NCI-H1436 treated with DMSO at 0.1 percent for 48 hours (cell line): Measurements from ENCODE around the gene ZSWIM7.

Experiments
- DNase-seq: peaks from one replicate; lab custom pipeline; 2025; lab: John Stamatoyannopoulos, UW

ZSWIM7 gene, protein sequence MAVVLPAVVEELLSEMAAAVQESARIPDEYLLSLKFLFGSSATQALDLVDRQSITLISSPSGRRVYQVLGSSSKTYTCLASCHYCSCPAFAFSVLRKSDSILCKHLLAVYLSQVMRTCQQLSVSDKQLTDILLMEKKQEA

GRCh38 chr17:15999141-15999973, at the start of gene ZSWIM7, which contains the start of gene TTC19:
ZSWIM7 (minus strand) TSS chr17:15999704; CDS start chr17:15999594, 110 bp downstream.
TTC19 (plus strand) TSS chr17:15999824; CDS start chr17:15999849, 25 bp downstream.
- DNase-seq = peak; percentile 70

DNA sequence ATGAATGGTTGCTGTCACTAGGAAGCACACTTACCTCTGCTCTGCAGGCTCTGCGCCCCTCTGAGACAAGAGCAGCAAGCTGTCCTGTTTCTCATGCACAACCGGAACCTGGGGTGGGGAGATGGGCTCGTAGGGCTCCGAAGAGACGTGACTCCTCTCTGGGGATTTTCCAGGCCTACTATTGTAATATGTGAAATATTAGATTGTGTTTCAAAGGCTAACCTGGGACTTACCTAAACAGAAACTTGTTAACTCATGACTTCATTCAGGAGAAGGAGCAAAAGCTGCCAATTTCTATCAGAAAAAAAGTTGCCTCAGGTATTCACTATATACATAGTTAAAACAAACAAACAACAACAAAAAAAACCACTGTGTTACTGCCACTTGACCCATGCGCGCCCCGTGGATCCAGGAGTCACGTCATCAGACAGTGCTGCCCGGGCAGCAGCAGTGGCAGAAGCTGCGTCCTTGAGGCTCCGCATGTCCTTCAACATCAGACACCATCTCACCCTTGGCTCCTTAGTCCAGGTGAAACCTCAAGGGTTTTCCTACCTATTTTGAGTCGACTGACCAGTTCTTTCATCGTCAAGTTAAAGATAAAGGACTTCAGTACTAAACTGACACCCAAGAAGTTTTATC, 49.4 kb upstream of the ZSWIM7 start:
- no peak for DNase-seq

GRCh38 chr17:16046966-16047365, 47.5 kb upstream of the ZSWIM7 start:
- DNase-seq = no peak

DNA sequence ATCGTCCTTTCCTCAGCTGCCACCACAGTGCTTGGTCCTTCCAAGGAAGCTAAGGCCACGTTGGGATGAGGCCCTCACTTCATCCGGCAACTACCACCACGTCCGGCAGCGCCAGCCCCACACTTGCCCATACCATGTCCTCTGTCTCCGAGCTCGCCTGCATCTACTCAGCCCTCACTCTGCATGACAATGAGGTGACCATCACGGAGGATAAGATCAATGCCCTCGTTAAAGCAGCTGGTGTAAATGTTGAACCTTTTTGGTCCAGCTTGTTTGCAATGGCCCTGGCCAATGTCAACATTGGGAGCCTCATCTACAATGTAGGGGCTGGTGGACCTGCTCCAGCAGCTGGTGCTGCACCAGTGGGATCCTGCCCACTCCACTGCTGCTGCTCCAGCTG, 45.0 kb upstream of the ZSWIM7 start:
- no peak for DNase-seq

- DNase-seq = no peak
Observed at GRCh38 chr17:16040710-16041251, 41.3 kb upstream of the ZSWIM7 start.

- no peak for DNase-seq
Observed at GRCh38 chr17:16037636-16038035, 38.1 kb upstream of the ZSWIM7 start.

- DNase-seq = no peak
Observed at GRCh38 chr17:16036261-16036660, 36.8 kb upstream of the ZSWIM7 start.

GRCh38 chr17:16033729-16034349, 34.3 kb upstream of the ZSWIM7 start:
- DNase-seq = no peak

DNA sequence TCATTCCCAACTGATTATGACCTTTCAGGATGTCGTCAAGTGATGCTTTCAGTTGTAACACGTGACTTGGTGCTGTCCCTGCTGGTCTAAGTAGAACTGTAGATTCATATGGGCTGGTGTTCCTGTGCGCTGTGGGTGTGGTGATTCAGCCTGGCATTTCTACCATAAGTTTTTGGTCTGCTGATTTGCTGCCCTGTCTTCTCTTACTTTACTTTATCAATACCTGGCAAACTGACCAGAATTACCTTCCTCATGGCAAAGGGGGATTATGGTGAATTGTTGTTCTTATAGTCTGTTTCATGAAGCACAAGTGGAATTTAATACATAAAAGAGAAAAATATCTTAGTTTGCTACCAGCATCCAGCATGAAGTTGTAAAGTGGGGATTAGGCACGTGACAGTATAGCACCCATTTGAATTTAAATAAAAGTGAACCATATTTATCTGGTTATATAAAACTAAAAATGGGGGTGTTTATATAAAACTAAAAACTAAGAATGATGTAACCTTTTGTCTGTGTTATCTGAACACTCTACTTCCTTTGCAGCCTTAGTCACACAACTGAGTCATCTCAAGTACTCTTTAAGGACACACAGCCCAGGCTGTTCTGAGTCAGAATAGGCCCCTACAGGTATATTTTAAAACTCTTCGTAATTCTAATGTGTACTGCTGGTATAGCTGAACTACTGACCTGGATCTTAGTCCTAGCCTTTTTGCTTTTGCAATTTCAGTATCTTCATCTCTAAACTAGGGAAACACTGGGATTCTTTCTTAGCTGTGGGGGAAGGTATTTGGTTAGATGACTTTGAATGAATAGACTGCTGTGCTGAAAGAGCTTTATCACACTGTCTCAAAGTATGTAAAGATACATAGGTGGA, 28.4 kb upstream of the ZSWIM7 start:
- no peak for DNase-seq

GRCh38 chr17:16026895-16027294, 27.4 kb upstream of the ZSWIM7 start:
- no peak for DNase-seq

- DNase-seq = no peak
Observed at GRCh38 chr17:16025202-16025601, 25.7 kb upstream of the ZSWIM7 start.

GRCh38 chr17:16023881-16024280, 24.4 kb upstream of the ZSWIM7 start:
- no peak for DNase-seq

GRCh38 chr17:16019347-16019746, 19.8 kb upstream of the ZSWIM7 start:
- DNase-seq = no peak

DNA sequence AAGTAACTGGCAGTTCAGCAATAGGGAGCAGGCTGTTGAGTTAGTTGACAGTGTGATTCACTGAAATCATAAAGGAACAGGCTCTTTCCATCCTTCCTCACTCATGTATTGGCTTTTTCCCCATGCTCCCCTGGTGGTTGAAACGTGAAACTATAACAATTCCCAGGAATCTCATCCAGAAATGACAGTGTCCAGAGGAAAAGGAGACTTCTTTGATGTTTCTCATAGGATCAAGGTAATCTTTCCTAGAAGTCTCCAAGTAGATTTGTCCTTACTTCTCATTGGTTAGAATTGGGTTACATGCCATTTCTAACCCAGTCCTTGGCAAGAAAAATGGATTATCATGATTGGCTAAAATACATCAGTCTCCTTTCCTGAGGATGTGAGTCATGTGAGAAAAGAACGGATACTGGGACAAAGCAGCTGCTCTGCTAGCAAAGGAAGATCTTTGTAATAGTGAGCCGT, 14.5 kb upstream of the ZSWIM7 start:
- DNase-seq = no peak

GRCh38 chr17:16007439-16007838, 7.9 kb upstream of the ZSWIM7 start:
- DNase-seq = no peak

DNA sequence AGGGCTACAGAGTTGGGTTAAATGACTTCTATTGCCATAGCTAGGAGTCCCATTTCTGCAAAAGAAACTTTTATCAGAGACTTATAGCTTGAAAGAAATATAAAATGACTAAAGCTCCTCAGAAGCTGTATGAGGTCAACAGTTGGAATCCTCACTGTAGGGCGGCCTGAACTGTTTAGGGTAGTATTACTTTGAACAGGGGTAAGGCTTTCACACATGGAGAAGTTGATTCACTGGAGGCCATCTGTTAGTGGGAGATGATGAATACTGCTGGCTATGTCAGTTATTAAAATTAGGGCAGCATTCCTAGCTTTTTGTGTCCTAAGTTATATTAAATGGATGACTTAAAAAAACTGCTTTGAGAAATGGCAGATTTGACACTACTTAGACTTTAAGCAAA, 6.1 kb upstream of the ZSWIM7 start:
- DNase-seq = no peak

DNA sequence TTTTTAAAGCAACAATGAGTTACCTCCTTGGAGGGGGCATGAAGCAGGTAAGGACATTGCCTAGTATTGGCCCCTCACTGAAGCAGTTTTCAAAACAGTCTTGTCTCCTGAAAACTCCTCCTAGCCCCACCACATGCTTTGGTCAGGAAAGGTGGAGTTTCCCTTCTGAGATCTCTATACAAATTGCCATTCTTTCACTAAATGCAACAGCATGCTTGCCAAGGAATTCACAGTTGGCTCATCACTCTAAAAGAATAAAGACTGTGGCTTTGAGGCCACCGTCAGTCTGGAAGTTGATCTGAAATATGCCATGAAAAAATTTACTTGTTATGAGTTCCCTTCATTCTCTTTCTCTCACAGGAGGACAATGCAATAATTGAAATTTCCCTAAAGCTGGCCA, 4.3 kb upstream of the ZSWIM7 start:
- DNase-seq = no peak

GRCh38 chr17:16002708-16003260, 3.3 kb upstream of the ZSWIM7 start:
- no peak for DNase-seq

GRCh38 chr17:16001226-16001897, 1.9 kb upstream of the ZSWIM7 start:
- DNase-seq = no peak
